SU-DHL-6 (cell line): ENCODE results near the gene EPB41L4A.

Experiments
- H2AFZ ChIP-seq: fragments of 200-600 bp; sonication (generic); 2 replicates; pipeline ENCODE4 v1.6.1; 2014; ENCODE audit warnings: low read depth, mild to moderate bottlenecking, moderate library complexity, mixed read lengths, antibody characterized with exemption, low read length; ENCODE audit not compliant: severe bottlenecking
- H3F3A ChIP-seq: fragments of 200-600 bp; shearing (Covaris generic); 2 replicates; pipeline ENCODE4 v1.6.0; 2016; ENCODE audit warnings: antibody characterized with exemption, mild to moderate bottlenecking; ENCODE audit not compliant: insufficient read depth
- H3K27ac ChIP-seq: fragments of 200-600 bp; sonication (generic); 2 replicates; pipeline ENCODE4 v1.5.1; 2016; ENCODE audit warnings: low read depth, mild to moderate bottlenecking, low read length, moderate library complexity, mixed read lengths
- H3K27me3 ChIP-seq: fragments of 200-600 bp; sonication (generic), shearing (Covaris generic); 2 replicates; pipeline ENCODE4 v1.6.0; 2014; ENCODE audit warnings: mild to moderate bottlenecking, low read length
- H3K36me3 ChIP-seq: fragments of 200-600 bp; sonication (generic); 2 replicates; pipeline ENCODE4 v1.6.1; 2014; ENCODE audit warnings: mild to moderate bottlenecking, low read length, mixed read lengths
- H3K4me2 ChIP-seq: fragments of 300-600, 200-600 bp; shearing (Covaris generic), sonication (generic); 2 replicates; pipeline ENCODE4 v1.6.0; 2014; ENCODE audit warnings: low read length, low read depth, mild to moderate bottlenecking; ENCODE audit not compliant: poor library complexity, severe bottlenecking
- H3K4me3 ChIP-seq: fragments of 200-600 bp; sonication (generic); 2 replicates; pipeline ENCODE4 v1.5.1; 2014; ENCODE audit warnings: antibody characterized with exemption, low read length, mild to moderate bottlenecking, mixed read lengths; ENCODE audit not compliant: insufficient read depth, poor library complexity, severe bottlenecking
- H3K79me2 ChIP-seq: fragments of 200-600 bp; sonication (generic); 2 replicates; pipeline ENCODE4 v1.6.1; 2014; ENCODE audit warnings: mild to moderate bottlenecking, low read length, moderate library complexity; ENCODE audit not compliant: insufficient read depth
- H3K9ac ChIP-seq: fragments of 200-600 bp; sonication (generic); 2 replicates; pipeline ENCODE4 v1.7.0; 2014; ENCODE audit warnings: mild to moderate bottlenecking, low read length
- H3K9me2 ChIP-seq: fragments of 200-600 bp; sonication (generic); replicated peaks from 2 replicates; pipeline ENCODE4 v1.6.1; 2014; ENCODE audit warnings: low read length; ENCODE audit not compliant: insufficient read depth
- H3K9me3 ChIP-seq: fragments of 200-600 bp; sonication (generic); 2 replicates; pipeline ENCODE4 v1.6.1; 2014; ENCODE audit warnings: low read length, mixed read lengths; ENCODE audit not compliant: insufficient read depth
- H4K20me1 ChIP-seq: fragments of 200-600 bp; sonication (generic); 2 replicates; pipeline ENCODE4 v1.6.1; 2014; ENCODE audit warnings: low read depth, mild to moderate bottlenecking, antibody characterized with exemption, low read length, moderate library complexity, mixed read lengths
- EZH2phosphoT487 ChIP-seq: fragments of 200-600 bp; sonication (generic), shearing (Covaris generic); conservative IDR thresholded peaks from 2 replicates; pipeline ENCODE4 v1.6.1; 2018; ENCODE audit warnings: mild to moderate bottlenecking, antibody characterized with exemption, low read length, moderate library complexity, mixed read lengths
- TF ChIP-seq, protein P1 (sequence below): fragments of 200-600 bp; sonication (generic); IDR thresholded peaks from one replicate; pipeline ENCODE4 v1.5.1; 2017; ENCODE audit warnings: antibody characterized with exemption, mild to moderate bottlenecking, low read length, moderate library complexity; ENCODE audit not compliant: insufficient read depth, poor library complexity, severe bottlenecking

The EPB41L4A gene

DNA sequence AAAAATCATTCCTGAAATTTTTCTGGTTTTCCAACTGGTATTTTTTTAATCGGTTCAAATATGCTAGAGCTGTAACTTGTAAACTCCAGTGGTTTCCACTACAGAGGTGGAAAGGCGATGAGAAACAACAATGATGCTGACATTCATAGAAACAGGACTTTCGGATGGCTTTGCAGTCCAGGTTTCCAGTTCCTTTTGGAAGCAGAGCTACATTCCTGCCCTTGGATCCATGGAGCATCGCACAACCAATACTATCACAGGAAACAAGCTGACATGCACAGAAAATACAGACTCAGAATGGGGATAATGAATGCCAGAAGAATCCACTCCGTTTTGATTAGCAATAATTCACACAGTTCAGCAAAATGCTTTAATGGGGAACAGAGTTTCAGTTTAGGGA is 140.0 kb downstream of the EPB41L4A start:
- Histone ChIP-seq H3K9me3 (no peaks in the 10 kb centered on the region), H3K79me2 (no peaks in the 10 kb centered on the region), H3K27ac (no peak overlapping the region), H2AFZ (no peak overlapping the region), H3K4me3 (no peak overlapping the region), H4K20me1 (no peaks in the 10 kb centered on the region), H3K36me3 (no peaks in the 10 kb centered on the region), H3F3A (no peaks in the 10 kb centered on the region), H3K9ac (no peak overlapping the region), H3K4me2 (no peak overlapping the region), H3K9me2 (no peaks in the 10 kb centered on the region), H3K27me3 (no peaks in the 10 kb centered on the region)
- TF ChIP-seq EZH2phosphoT487: no peak
- TF ChIP-seq, protein P1, sequence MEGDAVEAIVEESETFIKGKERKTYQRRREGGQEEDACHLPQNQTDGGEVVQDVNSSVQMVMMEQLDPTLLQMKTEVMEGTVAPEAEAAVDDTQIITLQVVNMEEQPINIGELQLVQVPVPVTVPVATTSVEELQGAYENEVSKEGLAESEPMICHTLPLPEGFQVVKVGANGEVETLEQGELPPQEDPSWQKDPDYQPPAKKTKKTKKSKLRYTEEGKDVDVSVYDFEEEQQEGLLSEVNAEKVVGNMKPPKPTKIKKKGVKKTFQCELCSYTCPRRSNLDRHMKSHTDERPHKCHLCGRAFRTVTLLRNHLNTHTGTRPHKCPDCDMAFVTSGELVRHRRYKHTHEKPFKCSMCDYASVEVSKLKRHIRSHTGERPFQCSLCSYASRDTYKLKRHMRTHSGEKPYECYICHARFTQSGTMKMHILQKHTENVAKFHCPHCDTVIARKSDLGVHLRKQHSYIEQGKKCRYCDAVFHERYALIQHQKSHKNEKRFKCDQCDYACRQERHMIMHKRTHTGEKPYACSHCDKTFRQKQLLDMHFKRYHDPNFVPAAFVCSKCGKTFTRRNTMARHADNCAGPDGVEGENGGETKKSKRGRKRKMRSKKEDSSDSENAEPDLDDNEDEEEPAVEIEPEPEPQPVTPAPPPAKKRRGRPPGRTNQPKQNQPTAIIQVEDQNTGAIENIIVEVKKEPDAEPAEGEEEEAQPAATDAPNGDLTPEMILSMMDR: no peak

DNA sequence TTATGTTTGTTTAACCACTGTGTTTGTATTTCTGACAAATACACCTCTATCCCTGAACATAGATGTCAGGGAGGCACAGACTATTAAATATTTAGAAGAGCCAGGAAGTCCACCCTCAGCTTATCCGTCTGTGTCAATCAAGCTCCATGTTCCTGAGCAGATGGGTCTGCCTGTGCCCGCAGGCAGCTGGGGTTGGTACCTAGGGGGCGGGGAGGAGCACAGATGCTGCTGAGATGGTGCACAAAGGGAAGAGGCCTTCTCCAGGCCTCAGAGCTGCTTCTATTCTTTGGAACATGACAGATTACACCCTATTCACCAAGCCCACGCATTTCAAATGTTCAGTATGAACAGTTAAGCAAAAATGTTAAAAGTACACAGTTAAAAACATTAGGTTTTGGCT is 142.1 kb downstream of the EPB41L4A start:
- Histone ChIP-seq H3K27me3 (no peaks in the 10 kb centered on the region), H3K79me2 (no peaks in the 10 kb centered on the region), H3K9ac (no peak overlapping the region), H3K36me3 (no peaks in the 10 kb centered on the region), H3K4me3 (no peak overlapping the region), H3K4me2 (no peak overlapping the region), H3K27ac (no peak overlapping the region), H3K9me2 (no peaks in the 10 kb centered on the region), H4K20me1 (no peaks in the 10 kb centered on the region), H2AFZ (no peak overlapping the region), H3K9me3 (no peaks in the 10 kb centered on the region), H3F3A (no peaks in the 10 kb centered on the region)
- no peak for TF ChIP-seq EZH2phosphoT487
- TF ChIP-seq, protein P1: no peak

DNA sequence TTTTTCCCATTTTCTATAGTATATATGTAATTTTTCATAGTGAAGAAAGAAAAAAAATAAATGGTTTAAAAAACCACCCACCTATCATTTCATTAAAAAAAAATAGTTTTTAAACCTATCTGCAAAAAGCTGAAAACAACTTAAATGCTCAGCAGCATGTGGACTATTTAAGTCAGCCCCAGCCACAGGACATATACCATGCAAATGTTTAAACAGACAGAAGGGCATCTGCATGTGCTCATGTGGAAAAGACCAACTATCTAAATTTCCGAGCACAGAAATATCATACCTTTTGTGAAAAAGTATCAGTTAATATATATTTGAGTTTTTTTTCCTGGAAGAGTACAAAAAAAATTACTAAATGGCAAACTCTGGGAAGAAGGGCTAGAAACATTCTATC is 143.4 kb downstream of the EPB41L4A start:
- Histone ChIP-seq H3K9ac (no peak overlapping the region), H3K36me3 (no peaks in the 10 kb centered on the region), H2AFZ (no peak overlapping the region), H3K4me2 (no peak overlapping the region), H3K79me2 (no peaks in the 10 kb centered on the region), H3F3A (no peaks in the 10 kb centered on the region), H3K27ac (no peak overlapping the region), H3K9me3 (no peaks in the 10 kb centered on the region), H3K9me2 (no peaks in the 10 kb centered on the region), H3K27me3 (no peaks in the 10 kb centered on the region), H3K4me3 (no peak overlapping the region), H4K20me1 (no peaks in the 10 kb centered on the region)
- TF ChIP-seq, protein P1: no peak
- no peak for TF ChIP-seq EZH2phosphoT487
